HCT116 (cell line): Measurements from ENCODE around the gene RXFP3.

ENCODE experiments used
- EGR1 ChIP-seq: IDR thresholded peaks from 2 replicates; pipeline ENCODE4 v1.6.1; 2012; ENCODE audit warnings: low read depth
- EZH2 ChIP-seq: fragments of 200-600 bp; sonication (generic); IDR thresholded peaks from 2 replicates; pipeline ENCODE4 v1.6.1; 2017; ENCODE audit warnings: antibody characterized with exemption, mixed run types
- JUND ChIP-seq: IDR thresholded peaks from 2 replicates; pipeline ENCODE4 v1.6.1; 2012
- POLR2A ChIP-seq: IDR thresholded peaks from 2 replicates; pipeline ENCODE4 v1.7.0; 2011; ENCODE audit warnings: borderline replicate concordance; ENCODE audit not compliant: insufficient read depth, insufficient read length; ENCODE audit errors: extremely low read depth
- YY1 ChIP-seq: IDR thresholded peaks from 2 replicates; pipeline ENCODE4 v1.6.1; 2011; ENCODE audit warnings: low read length, low read depth, moderate library complexity, mild to moderate bottlenecking; ENCODE audit not compliant: insufficient replicate concordance; ENCODE audit errors: extremely low read depth
- ZNF274 ChIP-seq: fragments of 200-500 bp; sonication (Bioruptor generic); IDR thresholded peaks from 2 replicates; pipeline ENCODE4 v1.6.1; 2014; ENCODE audit warnings: mild to moderate bottlenecking, low read depth, low read length, inconsistent platforms
- TF ChIP-seq, protein P1 (sequence below), 3 experiments: fragments of 200-600 bp in 1 of 3; sonication (generic) in 1 of 3; IDR thresholded peaks in 2 of 3; conservative IDR thresholded peaks in 1 of 3; 2 replicates each; pipeline ENCODE4 v1.5.1; 2012 to 2017; ENCODE audit warnings: low read depth in 2 of 3, low read length in 2 of 3, antibody characterized with exemption in 1 of 3, borderline replicate concordance in 1 of 3, control low read depth in 1 of 3, mild to moderate bottlenecking in 1 of 3, mixed read lengths in 1 of 3, mixed run types in 1 of 3, moderate library complexity in 1 of 3; ENCODE audit not compliant: insufficient read depth in 1 of 3
- TF ChIP-seq, protein P2 (sequence below): IDR thresholded peaks from 2 replicates; pipeline ENCODE4 v1.6.1; 2012

DNA sequence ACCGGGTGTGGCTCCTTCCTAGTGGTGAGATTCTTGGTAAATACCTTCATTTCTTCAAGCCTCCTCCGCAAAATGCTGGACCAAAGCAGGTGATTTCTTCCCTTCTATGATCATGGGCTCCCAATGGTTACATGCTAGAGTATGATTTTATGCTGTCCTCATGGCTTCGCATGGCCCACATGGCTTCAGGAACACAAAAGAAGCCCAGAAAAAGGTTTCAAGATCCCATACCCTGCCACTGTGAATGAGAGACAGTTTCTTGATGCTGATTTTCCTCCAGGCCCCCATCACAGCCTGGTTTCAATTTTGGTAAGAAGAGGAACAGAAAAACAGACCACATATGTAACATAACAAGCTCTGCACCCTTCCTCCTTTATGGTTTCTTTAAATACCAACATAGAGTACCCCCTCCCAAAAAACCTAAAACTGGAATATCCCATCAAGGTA is 2.4 kb upstream of the RXFP3 start:
- TF ChIP-seq, protein P1, sequence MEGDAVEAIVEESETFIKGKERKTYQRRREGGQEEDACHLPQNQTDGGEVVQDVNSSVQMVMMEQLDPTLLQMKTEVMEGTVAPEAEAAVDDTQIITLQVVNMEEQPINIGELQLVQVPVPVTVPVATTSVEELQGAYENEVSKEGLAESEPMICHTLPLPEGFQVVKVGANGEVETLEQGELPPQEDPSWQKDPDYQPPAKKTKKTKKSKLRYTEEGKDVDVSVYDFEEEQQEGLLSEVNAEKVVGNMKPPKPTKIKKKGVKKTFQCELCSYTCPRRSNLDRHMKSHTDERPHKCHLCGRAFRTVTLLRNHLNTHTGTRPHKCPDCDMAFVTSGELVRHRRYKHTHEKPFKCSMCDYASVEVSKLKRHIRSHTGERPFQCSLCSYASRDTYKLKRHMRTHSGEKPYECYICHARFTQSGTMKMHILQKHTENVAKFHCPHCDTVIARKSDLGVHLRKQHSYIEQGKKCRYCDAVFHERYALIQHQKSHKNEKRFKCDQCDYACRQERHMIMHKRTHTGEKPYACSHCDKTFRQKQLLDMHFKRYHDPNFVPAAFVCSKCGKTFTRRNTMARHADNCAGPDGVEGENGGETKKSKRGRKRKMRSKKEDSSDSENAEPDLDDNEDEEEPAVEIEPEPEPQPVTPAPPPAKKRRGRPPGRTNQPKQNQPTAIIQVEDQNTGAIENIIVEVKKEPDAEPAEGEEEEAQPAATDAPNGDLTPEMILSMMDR (IDR thresholded peaks at IDR 0.05 in 2 of 3, conservative IDR thresholded peaks at IDR 0.05 in 1 of 3; ENCODE audit: borderline replicate concordance in 1 of 3, insufficient read depth in 1 of 3, low read depth in 2 of 3, low read length in 2 of 3): no peak
- TF ChIP-seq EGR1: no peak
- no peak for TF ChIP-seq POLR2A
- no peak for TF ChIP-seq JUND
- TF ChIP-seq, protein P2, sequence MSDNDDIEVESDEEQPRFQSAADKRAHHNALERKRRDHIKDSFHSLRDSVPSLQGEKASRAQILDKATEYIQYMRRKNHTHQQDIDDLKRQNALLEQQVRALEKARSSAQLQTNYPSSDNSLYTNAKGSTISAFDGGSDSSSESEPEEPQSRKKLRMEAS: no peak
- TF ChIP-seq YY1: no peak
- TF ChIP-seq EZH2: no peak
- no peak for TF ChIP-seq ZNF274
